CD8-positive, alpha-beta memory T cell (primary cell): ENCODE measurements around the gene FAR2. TPM values are rescaled to one million over a fixed set of nuclear protein-coding genes. Genes with fewer than 3 reads are reported as not detected.

Source experiments
- CTCF ChIA-PET: fragments of 350-600 bp; sonication (Branson Sonifier 250); formaldehyde crosslinking; loops from one replicate; lab custom pipeline; 2021; ENCODE audit warnings: antibody characterized with exemption; lab: Charles Lee
- POLR2A ChIA-PET: fragments of 350-600 bp; sonication (Branson Sonifier 250); formaldehyde crosslinking; loops from one replicate; lab custom pipeline; 2021; ENCODE audit warnings: antibody characterized with exemption; lab: Charles Lee
- DNase-seq, 5 donors: peaks; one replicate each; pipeline versions ENCODE4 v3.0.0 to v3.0.0-alpha.2; 2020 to 2022; ENCODE audit warnings: mixed read lengths in 1 of 5
- H3K27ac ChIP-seq: one replicate; pipeline ENCODE4 v1.7.0; 2013; ENCODE audit warnings: low read depth, mild to moderate bottlenecking, low read length, moderate library complexity
- H3K27me3 ChIP-seq: 2 replicates; pipeline ENCODE4 v1.7.0; 2013; ENCODE audit warnings: low read length, mild to moderate bottlenecking; ENCODE audit not compliant: insufficient read depth, poor library complexity, severe bottlenecking
- H3K36me3 ChIP-seq: 2 replicates; pipeline ENCODE4 v1.7.0; 2013; ENCODE audit warnings: mild to moderate bottlenecking, low read length, moderate library complexity; ENCODE audit not compliant: insufficient read depth
- H3K4me1 ChIP-seq: 2 replicates; pipeline ENCODE4 v1.7.0; 2013; ENCODE audit warnings: mild to moderate bottlenecking, low read length, moderate library complexity; ENCODE audit not compliant: insufficient read depth
- H3K4me3 ChIP-seq: 2 replicates; pipeline ENCODE4 v1.7.0; 2013; ENCODE audit warnings: mild to moderate bottlenecking, low read length
- H3K9me3 ChIP-seq: 2 replicates; pipeline ENCODE4 v1.7.0; 2013; ENCODE audit warnings: mild to moderate bottlenecking, low read length
- H3K27ac Mint-ChIP-seq, 8 donors: one replicate each; pipeline ENCODE4 v1.8.0; 2020 to 2021; ENCODE audit warnings: mixed read lengths in 8 of 8, mild to moderate bottlenecking in 6 of 8, inconsistent platforms in 3 of 8, moderate library complexity in 3 of 8
- H3K27me3 Mint-ChIP-seq, 2 donors: one replicate each; pipeline ENCODE4 v1.8.0; 2020 to 2021; ENCODE audit warnings: mixed read lengths in 2 of 2, mild to moderate bottlenecking in 1 of 2, moderate library complexity in 1 of 2
- H3K36me3 Mint-ChIP-seq, 3 donors: one replicate each; pipeline ENCODE4 v1.8.0; 2020 to 2021; ENCODE audit warnings: mixed read lengths in 3 of 3, inconsistent platforms in 1 of 3, mild to moderate bottlenecking in 1 of 3
- H3K4me1 Mint-ChIP-seq, 3 donors: one replicate each; pipeline ENCODE4 v1.8.0; 2020 to 2021; ENCODE audit warnings: mixed read lengths in 3 of 3, inconsistent platforms in 1 of 3, mild to moderate bottlenecking in 1 of 3
- H3K4me3 Mint-ChIP-seq, 7 donors: one replicate each; pipeline ENCODE4 v1.8.0; 2020 to 2021; ENCODE audit warnings: mixed read lengths in 7 of 7, mild to moderate bottlenecking in 6 of 7, moderate library complexity in 4 of 7, inconsistent platforms in 2 of 7
- H3K9me3 Mint-ChIP-seq, 5 donors: one replicate each; pipeline ENCODE4 v1.8.0; 2020 to 2022; ENCODE audit warnings: mixed read lengths in 5 of 5, mild to moderate bottlenecking in 3 of 5, moderate library complexity in 2 of 5, inconsistent platforms in 1 of 5
- polyA plus RNA-seq: library from polyadenylated mRNA; unstranded; fragments of 300-500 nt; fragmentation: Illumina TruSeq; gene quantifications from one replicate; pipeline ENCODE4 v1.2.3, GENCODE V29; 2021
- total RNA-seq, 2 experiments: library from RNA; stranded (reverse); gene quantifications; one replicate each; pipeline ENCODE4 v1.2.3, GENCODE V29; 2021

Gene FAR2
- total RNA-seq (1 to 10 TPM; 3.7 to 7.0 TPM), polyA plus RNA-seq (4.0 TPM)

GRCh38 chr12:29148911-29149690, at the start of gene FAR2:
Gene FAR2, plus strand, starts transcription at chr12:29149278. Its CDS starts 121,172 bp downstream, at chr12:29270450.
- H3K36me3 Mint-ChIP-seq: peaks cover 0 to 5% (median 0%) of the 10 kb centered on the region in 3 donors
- peak within 1 kb of the TSS; percentile 63 for H3K27ac ChIP-seq
- ChIA-PET POLR2A (interaction anchor here (0.8 kb wide), 1 partner anchor 21 kb away, joined by 3 read pairs; no protein-coding TSS in a partner anchor), CTCF (no interaction called here)
- peaks cover 15 to 28% (median 26%) of the 10 kb centered on the region in 3 donors for H3K4me1 Mint-ChIP-seq
- no peaks in the 10 kb centered on the region for H3K27me3 ChIP-seq
- peak within 1 kb of the TSS; percentile 21 to 98 (median 84) for H3K27ac Mint-ChIP-seq
- no peaks in the 10 kb centered on the region for H3K9me3 Mint-ChIP-seq
- H3K36me3 ChIP-seq: no peaks in the 10 kb centered on the region
- H3K4me3 Mint-ChIP-seq: peak within 1 kb of the TSS; percentile 86 to 97 (median 95)
- DNase-seq: peak; percentile 11 to 68 (median 38)
- H3K4me1 ChIP-seq: peaks cover 12% of the 10 kb centered on the region
- H3K4me3 ChIP-seq: peak within 1 kb of the TSS; percentile 82
- H3K27me3 Mint-ChIP-seq: peaks cover 0 to 2% of the 10 kb centered on the region in 2 donors
- no peaks in the 10 kb centered on the region for H3K9me3 ChIP-seq

GRCh38 chr12:29102741-29103140, 46.3 kb upstream of the FAR2 start:
- Mint-ChIP-seq H3K9me3 (peaks cover 3 to 9% (median 6%) of the 10 kb centered on the region in 5 donors), H3K27me3 (no peaks in the 10 kb centered on the region), H3K4me1 (peaks cover 34 to 38% (median 34%) of the 10 kb centered on the region in 3 donors), H3K36me3 (peaks cover 0 to 10% (median 2%) of the 10 kb centered on the region in 3 donors), H3K4me3 (peak overlapping the region; percentile 60 to 84 (median 80)), H3K27ac (peak overlapping the region; percentile 90 to 98 (median 96))
- no peaks in the 10 kb centered on the region for H3K9me3 ChIP-seq
- H3K36me3 ChIP-seq: no peaks in the 10 kb centered on the region
- CTCF ChIA-PET: no interaction called here
- peaks cover 31% of the 10 kb centered on the region for H3K4me1 ChIP-seq
- no peaks in the 10 kb centered on the region for H3K27me3 ChIP-seq
- POLR2A ChIA-PET: no interaction called here
- peak overlapping the region; percentile 40 for H3K27ac ChIP-seq
- peak overlapping the region; percentile 35 for H3K4me3 ChIP-seq
- DNase-seq: no peak

GRCh38 chr12:29103539-29103974, 45.5 kb upstream of the FAR2 start:
- no peaks in the 10 kb centered on the region for H3K27me3 ChIP-seq
- peak overlapping the region; percentile 90 to 98 (median 96) for H3K27ac Mint-ChIP-seq
- DNase-seq: peak in 4 of 5 donors; percentile 16 to 73 (median 60)
- POLR2A ChIA-PET: interaction anchor here (0.7 kb wide), 1 partner anchor 16 kb away, joined by 3 read pairs; no protein-coding TSS in a partner anchor
- peaks cover 34 to 38% (median 34%) of the 10 kb centered on the region in 3 donors for H3K4me1 Mint-ChIP-seq
- peak overlapping the region; percentile 54 to 84 (median 80) for H3K4me3 Mint-ChIP-seq
- no peaks in the 10 kb centered on the region for H3K9me3 ChIP-seq
- CTCF ChIA-PET: interaction anchor here (1.3 kb wide), 1 partner anchor 30 kb away, joined by 4 read pairs; no protein-coding TSS in a partner anchor
- H3K36me3 Mint-ChIP-seq: peaks cover 0 to 8% (median 2%) of the 10 kb centered on the region in 3 donors
- no peaks in the 10 kb centered on the region for H3K27me3 Mint-ChIP-seq
- H3K36me3 ChIP-seq: no peaks in the 10 kb centered on the region
- H3K4me1 ChIP-seq: peaks cover 31% of the 10 kb centered on the region
- peak overlapping the region; percentile 40 for H3K27ac ChIP-seq
- H3K4me3 ChIP-seq: peak overlapping the region; percentile 35
- H3K9me3 Mint-ChIP-seq: peaks cover 3 to 8% (median 6%) of the 10 kb centered on the region in 5 donors

DNA sequence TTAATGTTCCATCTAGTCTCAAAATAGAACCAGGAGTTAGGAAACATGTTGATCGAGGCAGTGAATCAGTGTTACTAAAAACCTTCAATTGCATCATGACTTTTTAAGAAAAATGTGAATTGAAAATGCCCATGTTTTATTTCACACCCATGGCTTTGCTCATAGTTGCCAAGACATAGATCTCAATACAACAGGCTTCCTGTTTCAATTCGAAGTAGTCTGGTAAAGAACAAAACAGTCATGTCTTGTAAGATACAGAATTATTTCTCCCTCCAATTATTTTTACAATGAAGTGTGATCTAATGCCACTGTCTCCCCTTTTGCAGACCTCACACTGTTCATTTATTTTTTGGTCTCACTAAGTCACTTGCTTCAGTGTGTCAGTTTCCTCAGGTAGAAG, 44.6 kb upstream of the FAR2 start:
- ChIA-PET CTCF (no interaction called here), POLR2A (no interaction called here)
- Mint-ChIP-seq H3K27ac (peak overlapping the region; percentile 90 to 98 (median 96)), H3K9me3 (peaks cover 2 to 5% (median 3%) of the 10 kb centered on the region in 5 donors), H3K27me3 (no peaks in the 10 kb centered on the region), H3K4me1 (peaks cover 34 to 38% (median 34%) of the 10 kb centered on the region in 3 donors), H3K36me3 (peaks cover 0 to 5% (median 2%) of the 10 kb centered on the region in 3 donors), H3K4me3 (peak overlapping the region; percentile 7 to 81 (median 29))
- H3K27me3 ChIP-seq: no peaks in the 10 kb centered on the region
- no peaks in the 10 kb centered on the region for H3K36me3 ChIP-seq
- DNase-seq: peak in 1 of 5 donors; percentile 9
- H3K4me1 ChIP-seq: peaks cover 31% of the 10 kb centered on the region
- H3K4me3 ChIP-seq: peak overlapping the region; percentile 35
- H3K27ac ChIP-seq: peak overlapping the region; percentile 6
- no peaks in the 10 kb centered on the region for H3K9me3 ChIP-seq

GRCh38 chr12:29110506-29111442, 38.3 kb upstream of the FAR2 start:
- no peaks in the 10 kb centered on the region for H3K4me1 Mint-ChIP-seq
- H3K27ac Mint-ChIP-seq: peak overlapping the region in 1 of 8 donors; percentile 16
- peaks cover 12 to 24% (median 19%) of the 10 kb centered on the region in 5 donors for H3K9me3 Mint-ChIP-seq
- Histone ChIP-seq H3K4me3 (no peak overlapping the region), H3K9me3 (peaks cover 6% of the 10 kb centered on the region), H3K27me3 (no peaks in the 10 kb centered on the region), H3K27ac (no peak overlapping the region), H3K4me1 (no peaks in the 10 kb centered on the region), H3K36me3 (no peaks in the 10 kb centered on the region)
- H3K27me3 Mint-ChIP-seq: peaks cover 0 to 13% of the 10 kb centered on the region in 2 donors
- H3K36me3 Mint-ChIP-seq: peaks cover 2 to 28% (median 8%) of the 10 kb centered on the region in 3 donors
- no peak overlapping the region for H3K4me3 Mint-ChIP-seq
- CTCF ChIA-PET: no interaction called here
- POLR2A ChIA-PET: no interaction called here
- DNase-seq: no peak

- Histone ChIP-seq H3K27ac (no peak overlapping the region), H3K36me3 (no peaks in the 10 kb centered on the region), H3K4me1 (no peaks in the 10 kb centered on the region), H3K9me3 (peaks cover 6% of the 10 kb centered on the region), H3K4me3 (no peak overlapping the region), H3K27me3 (no peaks in the 10 kb centered on the region)
- Mint-ChIP-seq H3K27me3 (peaks cover 0 to 15% of the 10 kb centered on the region in 2 donors), H3K4me1 (no peaks in the 10 kb centered on the region), H3K36me3 (peaks cover 2 to 28% (median 6%) of the 10 kb centered on the region in 3 donors), H3K4me3 (no peak overlapping the region), H3K27ac (no peak overlapping the region), H3K9me3 (peaks cover 12 to 24% (median 19%) of the 10 kb centered on the region in 5 donors)
- ChIA-PET POLR2A (no interaction called here), CTCF (no interaction called here)
- no peak for DNase-seq
Measured at GRCh38 chr12:29113101-29113500, 36.0 kb upstream of the FAR2 start.

DNA sequence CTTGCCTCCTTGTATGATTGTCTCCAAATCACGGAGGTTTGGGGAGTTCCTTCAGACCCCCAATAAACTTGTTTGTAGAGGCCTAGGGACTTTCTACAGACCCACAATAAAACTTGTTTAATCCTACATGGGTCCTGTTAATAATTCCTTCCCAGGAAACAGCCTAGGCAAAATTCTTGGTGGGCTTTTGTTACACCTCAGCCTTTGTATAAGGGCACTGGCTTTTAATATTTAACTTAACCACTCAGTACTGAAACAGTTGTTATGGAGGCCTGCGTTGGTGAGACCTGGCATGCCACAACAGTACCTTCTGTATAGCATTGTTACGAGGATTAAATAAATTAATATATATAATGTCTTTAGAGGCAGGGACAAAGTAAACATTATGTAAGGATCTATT, 32.7 kb upstream of the FAR2 start:
- Histone ChIP-seq H3K27ac (no peak overlapping the region), H3K36me3 (no peaks in the 10 kb centered on the region), H3K27me3 (no peaks in the 10 kb centered on the region), H3K4me1 (no peaks in the 10 kb centered on the region), H3K4me3 (no peak overlapping the region), H3K9me3 (no peaks in the 10 kb centered on the region)
- Mint-ChIP-seq H3K27me3 (peaks cover 0 to 19% of the 10 kb centered on the region in 2 donors), H3K27ac (no peak overlapping the region), H3K36me3 (peaks cover 0 to 13% (median 1%) of the 10 kb centered on the region in 3 donors), H3K4me1 (no peaks in the 10 kb centered on the region), H3K4me3 (no peak overlapping the region), H3K9me3 (peaks cover 3 to 11% (median 7%) of the 10 kb centered on the region in 5 donors)
- ChIA-PET CTCF (no interaction called here), POLR2A (no interaction called here)
- no peak for DNase-seq
